OCI-LY7 (cell line): ENCODE measurements around the gene RPSA.

Experiments
- EZH2phosphoT487 ChIP-seq: fragments of 200-600 bp; sonication (generic); IDR thresholded peaks from 2 replicates; pipeline ENCODE4 v1.6.1; 2018; ENCODE audit warnings: low read depth, borderline replicate concordance, mild to moderate bottlenecking, mixed run types, antibody characterized with exemption, low read length, moderate library complexity, mixed read lengths
- TF ChIP-seq, protein P1 (sequence below): fragments of 200-600 bp; sonication (generic); conservative IDR thresholded peaks from 2 replicates; pipeline ENCODE4 v1.5.1; 2014; ENCODE audit warnings: mild to moderate bottlenecking, antibody characterized with exemption, low read length, moderate library complexity, mixed read lengths

DNA sequence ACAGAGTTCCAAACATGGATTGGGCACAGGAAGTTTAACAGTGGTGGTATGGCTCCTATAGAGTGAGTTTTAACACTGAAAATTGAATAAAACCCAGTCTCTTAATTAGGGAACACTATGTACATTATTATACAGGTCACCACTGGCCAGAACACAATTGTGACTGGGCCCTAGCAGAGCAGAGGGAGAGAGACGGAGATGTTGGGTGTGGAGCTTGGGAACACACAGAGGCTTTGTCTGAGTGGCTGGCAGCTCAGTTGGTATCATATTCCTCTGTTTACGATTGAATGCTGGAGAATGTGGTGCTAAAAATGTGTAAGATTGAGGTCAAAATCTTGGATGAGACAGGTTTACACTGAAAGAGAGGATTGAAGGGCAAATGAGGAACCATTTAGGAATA lies 54.2 kb downstream of the RPSA start:
- TF ChIP-seq, protein P1, sequence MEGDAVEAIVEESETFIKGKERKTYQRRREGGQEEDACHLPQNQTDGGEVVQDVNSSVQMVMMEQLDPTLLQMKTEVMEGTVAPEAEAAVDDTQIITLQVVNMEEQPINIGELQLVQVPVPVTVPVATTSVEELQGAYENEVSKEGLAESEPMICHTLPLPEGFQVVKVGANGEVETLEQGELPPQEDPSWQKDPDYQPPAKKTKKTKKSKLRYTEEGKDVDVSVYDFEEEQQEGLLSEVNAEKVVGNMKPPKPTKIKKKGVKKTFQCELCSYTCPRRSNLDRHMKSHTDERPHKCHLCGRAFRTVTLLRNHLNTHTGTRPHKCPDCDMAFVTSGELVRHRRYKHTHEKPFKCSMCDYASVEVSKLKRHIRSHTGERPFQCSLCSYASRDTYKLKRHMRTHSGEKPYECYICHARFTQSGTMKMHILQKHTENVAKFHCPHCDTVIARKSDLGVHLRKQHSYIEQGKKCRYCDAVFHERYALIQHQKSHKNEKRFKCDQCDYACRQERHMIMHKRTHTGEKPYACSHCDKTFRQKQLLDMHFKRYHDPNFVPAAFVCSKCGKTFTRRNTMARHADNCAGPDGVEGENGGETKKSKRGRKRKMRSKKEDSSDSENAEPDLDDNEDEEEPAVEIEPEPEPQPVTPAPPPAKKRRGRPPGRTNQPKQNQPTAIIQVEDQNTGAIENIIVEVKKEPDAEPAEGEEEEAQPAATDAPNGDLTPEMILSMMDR = no peak
- TF ChIP-seq EZH2phosphoT487 = no peak
